HG03565 (cell line): ENCODE results near the gene CHRNG.

Experiments
- ATAC-seq: cut with Tn5 transposase; IDR thresholded peaks from one replicate; pipeline ENCODE4 v1.9.1; 2021; ENCODE audit warnings: mild to moderate bottlenecking, moderate library complexity; ENCODE audit not compliant: unreplicated experiment

CHRNG gene

GRCh38 chr2:232574674-232575403 is 35.3 kb downstream of the CHRNG start:
- no peak for ATAC-seq

GRCh38 chr2:232575404-232575746 is 35.9 kb downstream of the CHRNG start:
- no peak for ATAC-seq

DNA sequence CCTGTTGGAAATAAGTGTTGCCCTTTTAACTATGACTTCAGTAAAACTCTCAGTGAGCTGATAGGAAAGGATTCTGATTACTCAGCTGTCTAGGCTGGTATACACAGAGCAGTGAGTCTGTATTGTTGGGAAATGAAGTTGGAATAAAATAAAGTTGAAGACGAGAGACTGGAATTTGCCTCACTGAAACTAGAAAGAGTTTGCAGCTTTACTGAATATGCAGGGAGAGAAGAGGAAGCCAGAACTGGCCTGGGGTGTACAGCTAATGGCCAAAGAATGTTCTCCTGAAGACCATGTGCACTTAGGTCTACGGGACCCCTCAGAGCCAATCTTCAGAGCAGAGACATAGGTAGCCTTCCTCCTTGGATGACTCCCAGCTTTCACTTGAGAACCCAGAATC is 37.5 kb downstream of the CHRNG start:
- no peak for ATAC-seq

- ATAC-seq: no peak
These were observed 38.3 kb downstream of the CHRNG start for GRCh38 chr2:232577841-232578240.

DNA sequence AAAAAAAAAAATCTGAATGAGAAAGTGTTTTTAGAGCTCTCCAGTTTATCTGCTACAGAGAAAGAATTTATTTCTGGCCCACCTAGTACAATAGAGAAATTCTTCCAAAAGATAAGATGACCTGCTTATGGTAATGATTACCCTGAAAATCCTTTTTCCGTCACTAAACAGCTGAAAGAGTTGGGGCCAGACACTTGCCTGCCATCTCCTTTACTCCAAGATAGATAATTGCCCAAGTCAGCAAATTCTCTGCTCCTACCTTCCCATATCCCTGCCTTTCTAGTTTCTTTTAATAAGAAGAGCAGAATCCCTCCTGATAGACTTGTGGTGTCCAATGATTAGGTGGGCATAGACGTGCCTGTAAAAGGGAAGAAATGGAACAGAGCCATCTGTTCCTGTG is 39.1 kb downstream of the CHRNG start:
- ATAC-seq: no peak

- no peak for ATAC-seq
These were observed 41.1 kb downstream of the CHRNG start for GRCh38 chr2:232580648-232580981.

- ATAC-seq: no peak
These were observed 42.2 kb downstream of the CHRNG start for GRCh38 chr2:232581725-232582124.

GRCh38 chr2:232584238-232584637 is 44.7 kb downstream of the CHRNG start:
- ATAC-seq: no peak

GRCh38 chr2:232586943-232587505 is 47.5 kb downstream of the CHRNG start:
- ATAC-seq: no peak

DNA sequence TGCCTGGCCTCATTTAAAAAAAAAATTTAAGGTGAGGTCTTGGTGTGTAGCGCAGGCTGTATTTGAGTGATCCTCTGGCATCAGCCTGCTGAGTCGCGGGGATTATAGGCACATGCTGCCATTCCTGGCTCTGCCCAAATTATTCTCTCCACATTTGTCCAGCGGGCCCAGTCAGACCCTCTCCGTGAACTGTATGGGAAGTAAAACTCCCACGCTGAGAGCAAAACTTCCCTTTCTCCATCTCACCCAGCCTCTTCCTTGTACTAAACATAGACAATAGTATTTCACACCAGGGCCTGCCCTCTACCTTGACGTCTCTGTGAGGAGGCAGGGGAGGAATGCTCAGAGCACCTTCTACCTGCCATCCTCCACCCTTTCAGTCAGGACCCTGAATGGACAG is 48.0 kb downstream of the CHRNG start:
- no peak for ATAC-seq

GRCh38 chr2:232588031-232588430 is 48.5 kb downstream of the CHRNG start:
- no peak for ATAC-seq

DNA sequence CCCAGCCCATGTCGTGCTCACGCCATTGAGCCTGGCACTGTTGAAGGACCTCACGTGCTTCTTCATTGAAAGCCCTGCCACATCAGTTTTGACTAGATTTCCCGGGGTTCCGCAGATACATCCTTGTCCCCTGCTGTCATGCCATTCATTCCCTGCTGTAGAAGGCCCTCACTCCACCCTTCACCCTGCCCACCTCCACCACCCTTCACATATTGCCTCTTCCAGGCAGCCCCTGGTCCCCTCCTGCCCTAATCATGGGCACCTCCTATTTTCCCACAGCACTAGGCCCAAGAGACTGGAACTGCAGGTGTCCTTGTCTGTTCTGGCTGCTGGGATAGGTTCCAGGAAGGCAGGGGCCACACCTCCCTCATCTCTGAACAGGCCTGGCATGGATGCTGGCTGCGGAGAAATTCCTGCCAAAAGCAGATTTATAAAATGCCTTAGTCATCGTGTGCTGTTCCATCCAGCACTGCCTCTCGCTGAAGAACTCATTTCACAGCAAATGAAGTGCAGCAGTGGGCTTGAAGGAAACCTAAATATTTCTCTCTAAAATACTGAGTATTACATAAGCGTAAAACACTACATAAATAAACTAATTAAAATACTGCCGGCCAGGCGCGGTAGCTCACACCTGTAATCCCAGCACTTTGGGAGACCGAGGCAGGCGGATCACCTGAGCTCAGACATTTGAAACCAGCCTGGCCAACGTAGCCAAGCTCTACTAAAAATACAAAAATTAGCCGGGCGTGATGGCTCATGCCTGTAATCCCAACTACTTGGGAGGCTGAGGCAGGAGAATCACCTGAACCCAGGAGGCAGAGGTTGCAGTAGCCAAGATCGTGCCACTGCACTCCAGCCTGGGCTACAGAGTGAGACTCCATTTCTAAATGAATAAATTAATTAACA is 49.4 kb downstream of the CHRNG start:
- ATAC-seq: no peak

- ATAC-seq: no peak
These were observed 53.4 kb downstream of the CHRNG start for GRCh38 chr2:232592772-232593395.

- no peak for ATAC-seq
These were observed 54.5 kb downstream of the CHRNG start for GRCh38 chr2:232593982-232594381.
